ENCODE data around the gene NELL2.

GRCh38 chr12:44774815-44775411 is 101.2 kb downstream of the NELL2 start:
- TF ChIP-seq TAF1 (IDR thresholded peaks at IDR 0.05; ENCODE audit: low read depth) (no peak), RAD21 (IDR thresholded peaks at IDR 0.05; ENCODE audit: low read depth) (peak; percentile 39), NFIC (IDR thresholded peaks at IDR 0.05) (no peak), EP300 (IDR thresholded peaks at IDR 0.05; ENCODE audit: borderline replicate concordance) (no peak), EGR1 (IDR thresholded peaks at IDR 0.05) (no peak), CREB1 (IDR thresholded peaks at IDR 0.05; ENCODE audit: low read depth) (no peak), FOXM1 (IDR thresholded peaks at IDR 0.05; ENCODE audit: borderline replicate concordance, low read depth) (no peak), ZBTB7A (IDR thresholded peaks at IDR 0.05; ENCODE audit: low read depth) (no peak), YY1 (IDR thresholded peaks at IDR 0.05; ENCODE audit: low read depth) (no peak)
- TF ChIP-seq, protein P1, sequence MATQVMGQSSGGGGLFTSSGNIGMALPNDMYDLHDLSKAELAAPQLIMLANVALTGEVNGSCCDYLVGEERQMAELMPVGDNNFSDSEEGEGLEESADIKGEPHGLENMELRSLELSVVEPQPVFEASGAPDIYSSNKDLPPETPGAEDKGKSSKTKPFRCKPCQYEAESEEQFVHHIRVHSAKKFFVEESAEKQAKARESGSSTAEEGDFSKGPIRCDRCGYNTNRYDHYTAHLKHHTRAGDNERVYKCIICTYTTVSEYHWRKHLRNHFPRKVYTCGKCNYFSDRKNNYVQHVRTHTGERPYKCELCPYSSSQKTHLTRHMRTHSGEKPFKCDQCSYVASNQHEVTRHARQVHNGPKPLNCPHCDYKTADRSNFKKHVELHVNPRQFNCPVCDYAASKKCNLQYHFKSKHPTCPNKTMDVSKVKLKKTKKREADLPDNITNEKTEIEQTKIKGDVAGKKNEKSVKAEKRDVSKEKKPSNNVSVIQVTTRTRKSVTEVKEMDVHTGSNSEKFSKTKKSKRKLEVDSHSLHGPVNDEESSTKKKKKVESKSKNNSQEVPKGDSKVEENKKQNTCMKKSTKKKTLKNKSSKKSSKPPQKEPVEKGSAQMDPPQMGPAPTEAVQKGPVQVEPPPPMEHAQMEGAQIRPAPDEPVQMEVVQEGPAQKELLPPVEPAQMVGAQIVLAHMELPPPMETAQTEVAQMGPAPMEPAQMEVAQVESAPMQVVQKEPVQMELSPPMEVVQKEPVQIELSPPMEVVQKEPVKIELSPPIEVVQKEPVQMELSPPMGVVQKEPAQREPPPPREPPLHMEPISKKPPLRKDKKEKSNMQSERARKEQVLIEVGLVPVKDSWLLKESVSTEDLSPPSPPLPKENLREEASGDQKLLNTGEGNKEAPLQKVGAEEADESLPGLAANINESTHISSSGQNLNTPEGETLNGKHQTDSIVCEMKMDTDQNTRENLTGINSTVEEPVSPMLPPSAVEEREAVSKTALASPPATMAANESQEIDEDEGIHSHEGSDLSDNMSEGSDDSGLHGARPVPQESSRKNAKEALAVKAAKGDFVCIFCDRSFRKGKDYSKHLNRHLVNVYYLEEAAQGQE (IDR thresholded peaks at IDR 0.05; ENCODE audit: low read depth), result no peak

Measured in Ishikawa (cell line).